HG03460 (cell line): ENCODE measurements around the gene ADSS1.

ENCODE experiments used
- ATAC-seq: cut with Tn5 transposase; IDR thresholded peaks from one replicate; pipeline ENCODE4 v1.9.1; 2021; ENCODE audit not compliant: unreplicated experiment

The ADSS1 gene

GRCh38 chr14:104723651-104724406 lies at the start of gene ADSS1:
Gene ADSS1, plus strand, starts transcription at chr14:104724229. Its CDS starts 42 bp downstream, at chr14:104724271.
- no peak for ATAC-seq

DNA sequence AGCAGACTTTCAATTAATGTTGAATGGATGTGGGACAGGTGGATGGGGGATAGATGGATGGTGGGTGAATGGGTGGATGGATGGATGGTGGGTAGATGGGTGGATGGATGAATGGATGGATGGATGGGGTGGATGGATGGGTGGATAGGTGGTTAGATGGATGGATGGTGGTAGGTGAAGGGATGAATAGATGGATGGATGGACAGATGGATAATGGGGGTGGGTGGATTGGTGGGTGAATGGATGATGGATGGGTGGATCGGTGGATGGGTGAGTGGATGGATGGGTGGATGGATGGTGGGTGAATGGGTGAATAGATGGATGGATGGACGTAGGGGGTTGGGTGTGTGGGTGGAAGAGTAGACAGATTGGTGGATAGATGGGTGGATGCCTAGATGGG lies 48.6 kb upstream of the ADSS1 start:
- no peak for ATAC-seq

DNA sequence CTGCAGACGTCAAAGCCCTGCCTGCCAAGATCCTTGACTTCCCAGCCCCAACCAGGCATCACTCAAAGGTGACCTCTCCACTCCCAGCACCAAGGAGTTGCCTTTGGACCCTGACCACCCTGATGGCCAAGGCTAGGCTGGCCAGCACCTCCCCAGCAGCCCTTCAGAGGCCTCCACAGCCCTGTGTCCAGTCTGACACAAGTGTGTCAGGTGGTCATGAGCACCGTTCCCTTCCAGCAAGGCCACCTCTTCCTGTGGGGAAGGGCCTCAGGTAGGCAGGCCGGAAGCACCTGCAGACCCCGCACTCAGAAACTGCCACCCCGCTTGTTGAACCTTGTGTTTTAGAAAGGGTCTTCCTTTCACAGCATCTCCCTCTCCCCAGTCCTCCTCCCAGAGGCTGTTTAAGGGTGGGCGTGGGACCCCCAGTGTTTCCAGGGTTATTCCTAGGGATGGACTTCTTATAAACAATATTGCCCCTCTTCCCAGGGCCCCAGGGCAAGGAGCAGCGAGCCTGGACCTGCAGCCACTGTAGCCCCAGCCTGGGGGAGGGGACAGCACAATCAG lies 47.8 kb upstream of the ADSS1 start:
- ATAC-seq = no peak

GRCh38 chr14:104676694-104677511 lies 47.1 kb upstream of the ADSS1 start:
- ATAC-seq = no peak

DNA sequence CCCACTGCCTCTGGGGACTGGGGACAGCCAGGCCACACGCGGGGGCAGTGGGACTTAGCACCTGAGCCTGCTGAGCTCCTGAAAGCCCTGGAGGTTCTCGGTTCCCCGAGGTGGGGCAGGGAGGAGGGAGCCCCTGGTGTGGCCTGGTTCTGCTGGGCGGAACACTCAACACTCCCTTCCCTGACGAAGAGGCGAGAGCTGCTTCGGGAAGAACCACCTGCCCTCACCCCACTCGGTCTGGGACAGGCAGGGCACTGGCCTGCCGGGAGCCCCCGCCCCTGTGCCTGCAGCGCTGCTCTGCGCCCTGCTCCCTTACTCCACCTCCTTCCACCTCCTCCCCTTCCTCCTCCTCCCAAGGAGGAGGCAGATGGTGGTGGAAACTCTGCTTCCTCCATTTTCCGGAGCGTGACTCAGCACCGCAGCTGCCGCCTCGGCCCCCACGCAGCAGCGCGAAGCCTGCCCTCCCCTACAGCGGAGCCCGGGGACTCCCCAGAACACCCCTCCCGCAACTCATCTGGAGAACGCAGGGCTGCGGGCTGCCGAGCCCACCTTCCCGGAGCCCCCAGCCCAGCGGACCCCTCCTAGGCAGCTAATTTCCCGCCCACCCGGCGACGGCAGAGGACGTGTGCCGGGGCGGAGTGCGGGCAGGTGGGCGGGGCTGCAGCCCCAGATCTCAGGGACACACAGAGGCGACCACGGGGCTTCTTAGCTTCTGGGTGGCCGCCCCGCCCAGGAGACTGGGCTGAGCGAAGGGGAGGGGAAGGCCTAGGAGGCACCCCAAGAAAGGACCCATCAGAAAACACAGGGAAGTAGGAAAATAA lies 46.3 kb upstream of the ADSS1 start:
- ATAC-seq = no peak

DNA sequence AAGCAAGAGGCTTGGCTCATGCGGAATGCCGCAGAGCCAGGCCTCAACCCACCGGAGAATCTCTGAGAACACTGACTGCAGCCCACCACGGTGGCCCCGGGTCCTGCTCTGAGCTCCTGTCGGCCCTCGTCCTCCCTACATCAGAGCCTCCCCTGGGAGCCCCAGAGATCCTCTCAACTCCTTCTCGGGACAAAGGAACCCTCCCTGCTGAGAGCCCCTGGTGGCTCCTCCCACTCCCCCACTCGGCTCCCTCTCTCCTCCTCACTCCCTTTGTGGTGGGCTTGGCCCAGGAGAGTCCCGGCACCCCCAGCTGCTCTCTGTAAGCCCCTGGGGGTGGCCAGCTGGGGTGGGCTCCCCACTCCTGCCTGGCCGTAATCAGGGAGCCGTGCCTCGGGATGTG lies 45.7 kb upstream of the ADSS1 start:
- ATAC-seq = no peak

DNA sequence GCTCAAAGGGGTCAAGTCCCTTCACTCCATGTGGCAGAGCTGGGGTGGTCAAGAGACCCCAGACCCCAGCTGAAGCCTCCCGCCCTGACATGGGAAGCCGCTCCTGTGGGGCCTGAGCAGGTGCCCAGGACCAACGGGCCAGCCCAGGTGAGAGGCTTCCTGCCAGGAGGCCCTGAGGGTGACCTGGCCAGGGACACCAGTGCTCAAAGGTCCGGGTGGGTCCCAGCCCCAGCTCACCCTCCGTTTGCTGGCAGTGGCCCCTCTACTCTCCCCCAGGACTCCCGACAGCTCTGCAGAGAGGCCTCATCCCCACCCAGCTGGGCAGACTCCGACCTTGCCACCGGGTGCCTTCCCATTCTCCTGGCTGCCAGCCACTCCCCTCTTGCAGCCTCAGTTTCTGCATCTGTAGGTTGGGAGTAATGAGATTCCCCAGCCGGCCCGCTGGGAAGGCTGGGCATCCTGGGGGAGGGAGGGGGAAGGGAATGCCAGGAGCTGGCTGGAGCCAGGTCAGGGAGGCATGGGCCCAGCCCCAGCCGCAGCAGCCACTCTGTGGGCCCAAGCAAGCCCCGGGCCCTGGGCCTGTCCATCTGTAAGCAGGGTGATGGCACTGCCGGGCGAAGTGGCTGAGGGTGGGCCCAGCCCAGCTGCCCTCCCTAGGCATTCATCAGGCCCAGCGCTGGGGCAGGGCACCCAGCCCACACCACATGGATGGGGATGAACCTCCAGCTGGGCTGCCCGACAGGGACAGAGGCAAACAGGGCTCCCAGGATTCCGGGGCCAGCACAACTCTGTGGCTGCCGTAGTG lies 44.9 kb upstream of the ADSS1 start:
- ATAC-seq = no peak

DNA sequence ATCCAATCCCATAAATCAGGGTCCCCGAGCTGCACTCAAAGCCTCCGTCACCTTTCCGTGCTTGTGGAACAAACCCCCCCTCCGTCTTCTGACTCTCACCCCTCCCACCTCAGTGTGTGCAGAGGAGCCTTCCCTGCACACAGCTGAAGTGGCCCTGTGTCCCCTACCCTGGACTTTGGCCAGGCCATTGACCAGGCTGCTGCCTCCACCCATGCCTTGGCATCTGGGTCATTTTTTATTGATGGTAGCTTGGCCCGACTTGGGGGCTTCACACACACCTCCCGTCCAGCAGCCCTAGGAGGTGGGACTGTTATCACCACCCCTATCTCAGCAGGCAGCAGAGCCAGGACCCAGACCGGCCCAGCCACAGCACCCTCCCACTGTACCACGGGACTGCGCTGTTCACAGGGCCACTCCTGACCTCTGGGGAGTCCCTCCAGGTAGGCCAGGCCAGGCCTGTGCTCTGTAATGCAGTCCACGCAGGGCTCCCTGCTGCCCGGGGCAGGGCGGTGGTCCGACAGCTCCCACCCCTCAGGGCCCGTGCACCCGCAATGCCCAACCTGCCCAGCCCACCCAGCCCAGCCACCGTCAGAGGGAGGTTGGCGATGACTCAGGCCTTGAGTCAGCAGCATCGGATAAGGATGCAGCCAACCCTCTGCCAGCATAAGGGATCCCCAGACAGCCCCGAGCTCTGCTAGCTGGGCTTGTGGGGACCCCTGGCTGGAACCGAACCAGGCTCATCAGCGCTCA lies 43.8 kb upstream of the ADSS1 start:
- ATAC-seq = no peak

DNA sequence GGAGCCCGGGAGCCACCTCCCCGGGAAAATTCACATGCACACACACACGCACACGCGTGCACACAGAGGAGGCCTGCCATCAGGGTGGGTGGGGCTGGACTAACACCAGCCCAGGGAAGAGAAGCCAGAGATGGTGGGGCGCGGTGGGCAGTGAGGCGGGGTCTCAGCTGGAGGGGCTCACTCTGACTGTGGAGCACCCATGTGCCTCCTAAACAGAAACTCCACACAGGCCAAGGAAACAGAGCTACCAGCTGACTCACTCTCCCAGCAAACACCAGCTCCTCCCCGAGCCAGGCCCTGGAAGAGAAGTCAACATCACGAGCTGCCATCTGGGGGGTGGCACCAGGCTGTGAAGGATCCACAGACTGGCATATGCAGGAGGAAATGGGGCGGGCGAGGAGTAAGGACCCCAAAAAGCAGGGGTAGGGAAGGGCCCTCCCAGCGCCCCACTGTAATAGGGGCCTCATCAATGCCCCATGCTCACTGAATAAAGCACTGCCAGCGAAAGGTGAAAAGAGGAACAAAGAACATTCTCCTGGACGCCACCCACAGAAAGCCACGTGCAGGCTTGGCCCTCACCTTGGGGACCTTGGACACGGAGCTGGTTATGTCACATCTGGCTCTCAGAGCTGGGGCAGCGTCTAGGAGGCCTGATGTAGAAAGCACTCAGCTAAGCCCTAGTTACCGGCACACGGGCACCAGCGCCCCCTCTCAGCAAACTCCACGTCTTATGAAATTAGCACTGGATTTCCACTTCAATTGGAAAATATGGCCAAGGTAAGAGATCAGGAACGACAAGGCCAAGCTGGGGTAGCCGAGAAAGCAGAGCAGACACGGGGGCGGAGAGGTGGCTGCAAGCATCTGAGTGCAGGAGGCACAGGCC lies 43.0 kb upstream of the ADSS1 start:
- no peak for ATAC-seq

DNA sequence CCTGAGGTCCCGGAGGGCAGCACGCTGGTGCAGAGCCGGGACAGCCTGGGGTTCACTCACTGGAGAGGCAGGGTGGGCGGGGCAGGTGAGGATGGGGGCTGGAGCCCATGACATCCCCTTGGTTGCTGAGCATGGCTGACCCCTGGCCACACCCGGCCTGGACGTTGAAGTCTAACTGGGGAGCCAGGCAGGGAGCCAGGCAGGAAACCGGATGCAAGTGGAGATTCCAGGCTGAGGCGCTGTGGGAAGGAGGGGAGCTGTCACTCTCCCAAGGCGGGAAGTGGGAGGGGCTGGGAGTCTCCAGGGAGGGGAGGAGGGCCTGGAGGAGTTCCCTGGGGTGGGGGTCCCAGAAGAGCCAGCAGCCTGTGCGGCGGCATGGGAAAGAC lies 42.3 kb upstream of the ADSS1 start:
- no peak for ATAC-seq

GRCh38 chr14:104682107-104682593 lies 41.9 kb upstream of the ADSS1 start:
- no peak for ATAC-seq

DNA sequence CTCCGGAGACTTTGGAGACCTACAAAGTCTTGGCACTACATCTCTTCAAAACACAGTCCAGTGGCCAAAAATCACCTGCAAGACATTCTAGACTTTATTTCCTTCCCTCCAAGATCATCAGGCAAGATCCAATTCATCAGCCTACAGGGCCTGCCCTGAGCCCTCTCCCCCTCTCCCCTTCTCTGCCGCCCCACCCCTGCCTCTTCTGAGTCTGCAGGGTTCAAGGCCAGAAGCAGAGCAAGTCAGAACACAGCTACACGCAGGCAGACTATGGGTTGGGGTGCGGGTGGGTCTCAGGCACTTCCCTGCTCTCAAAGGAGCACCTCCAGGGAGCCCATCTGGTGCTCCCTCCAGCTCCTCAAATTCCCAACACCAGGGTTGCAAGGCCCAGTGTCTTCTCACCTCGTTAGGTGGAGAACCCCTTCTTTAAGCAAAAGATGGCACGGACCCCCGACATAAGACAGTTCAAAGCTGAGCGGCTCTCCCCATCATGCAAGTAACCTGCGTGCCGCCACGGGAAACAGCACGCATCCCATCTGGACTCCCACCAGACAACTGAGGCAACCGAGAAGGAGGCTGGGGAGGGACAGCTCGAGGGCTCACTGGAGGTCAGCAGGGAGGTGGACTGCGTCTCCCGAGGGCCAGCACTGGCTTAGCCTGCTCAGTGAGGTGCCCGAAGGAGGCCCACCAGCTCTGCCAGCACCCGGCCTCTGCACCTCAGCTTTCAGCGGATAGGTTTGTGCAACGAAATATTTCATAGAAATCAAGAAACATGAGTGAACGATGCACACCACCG lies 40.2 kb upstream of the ADSS1 start:
- ATAC-seq = no peak

GRCh38 chr14:104684449-104684821 lies 39.6 kb upstream of the ADSS1 start:
- ATAC-seq = no peak

- no peak for ATAC-seq
Observed at GRCh38 chr14:104685216-104685997, 38.6 kb upstream of the ADSS1 start.

- ATAC-seq = no peak
Observed at GRCh38 chr14:104685998-104686610, 37.9 kb upstream of the ADSS1 start.
